Mesendoderm (in vitro differentiated cells): ENCODE measurements around the gene ANKRD27.
"Not testable (repeated sequence)": the region's sequence is repeated elsewhere in the genome, so short reads cannot be mapped to it uniquely, and the experiment has no call there.

Source experiments
- DNase-seq: peaks from one replicate; pipeline ENCODE4 v3.0.0; 2013
- H2AK5ac ChIP-seq: 2 replicates; pipeline ENCODE4 v1.6.1; 2013; ENCODE audit warnings: low read length, inconsistent platforms
- H2BK120ac ChIP-seq: 2 replicates; pipeline ENCODE4 v1.6.1; 2013; ENCODE audit warnings: low read depth, mild to moderate bottlenecking, low read length, moderate library complexity, mixed read lengths
- H2BK15ac ChIP-seq: replicated peaks from 2 replicates; pipeline ENCODE4 v1.6.1; 2013; ENCODE audit warnings: low read depth, mild to moderate bottlenecking, moderate library complexity
- H2BK5ac ChIP-seq: 2 replicates; pipeline ENCODE4 v1.6.1; 2013; ENCODE audit warnings: low read length, inconsistent platforms
- H3K18ac ChIP-seq: 2 replicates; pipeline ENCODE4 v1.6.1; 2013; ENCODE audit warnings: mild to moderate bottlenecking, low read length, mixed read lengths
- H3K23ac ChIP-seq: one replicate; pipeline ENCODE4 v1.6.1; 2013; ENCODE audit warnings: low read length
- H3K27ac ChIP-seq: 2 replicates; pipeline ENCODE4 v1.5.1; 2013; ENCODE audit warnings: low read depth, mild to moderate bottlenecking, inconsistent platforms, low read length, moderate library complexity
- H3K27me3 ChIP-seq: 2 replicates; pipeline ENCODE4 v1.6.1; 2013; ENCODE audit warnings: low read length, control low read depth, mild to moderate bottlenecking, inconsistent platforms; ENCODE audit not compliant: insufficient read depth, poor library complexity
- H3K36me3 ChIP-seq: 2 replicates; pipeline ENCODE4 v1.6.1; 2013; ENCODE audit warnings: low read length, inconsistent platforms; ENCODE audit not compliant: control insufficient read depth, insufficient read depth
- H3K4ac ChIP-seq: one replicate; pipeline ENCODE4 v1.6.1; 2013; ENCODE audit warnings: low read depth, mild to moderate bottlenecking, low read length, moderate library complexity
- H3K4me1 ChIP-seq: 2 replicates; pipeline ENCODE4 v1.6.1; 2013; ENCODE audit warnings: low read depth, low read length, inconsistent platforms; ENCODE audit not compliant: control insufficient read depth
- H3K4me2 ChIP-seq: 2 replicates; pipeline ENCODE4 v1.6.1; 2013; ENCODE audit warnings: low read length
- H3K4me3 ChIP-seq: 2 replicates; pipeline ENCODE4 v1.5.1; 2013; ENCODE audit warnings: mild to moderate bottlenecking, low read length
- H3K56ac ChIP-seq: one replicate; pipeline ENCODE4 v1.6.1; 2013; ENCODE audit warnings: low read length
- H3K79me1 ChIP-seq: 2 replicates; pipeline ENCODE4 v1.6.1; 2013; ENCODE audit warnings: low read length, inconsistent platforms
- H3K79me2 ChIP-seq: 2 replicates; pipeline ENCODE4 v1.6.1; 2013; ENCODE audit warnings: mild to moderate bottlenecking, low read length; ENCODE audit not compliant: control insufficient read depth, insufficient read depth
- H3K9ac ChIP-seq: 2 replicates; pipeline ENCODE4 v1.6.1; 2013; ENCODE audit warnings: low read length, inconsistent platforms
- H4K5ac ChIP-seq: one replicate; pipeline ENCODE4 v1.6.1; 2013; ENCODE audit warnings: low read length
- H4K8ac ChIP-seq: one replicate; pipeline ENCODE4 v1.6.1; 2013; ENCODE audit warnings: low read depth, mild to moderate bottlenecking, control low read depth, low read length, moderate library complexity
- WGBS: extraction: QIAGEN DNeasy Blood & Tissue Kit; methylation state at CpG from one replicate; pipeline ENCODE4 v1.1.7; 2013; ENCODE audit warnings: low lambda C conversion rate, missing lambda C conversion rate; ENCODE audit not compliant: insufficient coverage; ENCODE audit errors: extremely low coverage; 5-methylcytosine and 5-hydroxymethylcytosine counted together

ANKRD27 gene

GRCh38 chr19:32717496-32717895, 42.5 kb upstream of the ANKRD27 start:
- Histone ChIP-seq H3K9ac (no peak overlapping the region), H3K4me1 (no peaks in the 10 kb centered on the region), H3K56ac (no peak overlapping the region), H4K5ac (no peak overlapping the region), H3K23ac (no peak overlapping the region), H3K4ac (no peak overlapping the region), H2BK15ac (no peak overlapping the region), H3K27me3 (no peaks in the 10 kb centered on the region), H3K4me2 (no peak overlapping the region), H2AK5ac (no peak overlapping the region), H3K36me3 (no peaks in the 10 kb centered on the region), H3K79me1 (no peaks in the 10 kb centered on the region), H4K8ac (no peak overlapping the region), H3K27ac (no peak overlapping the region), H3K79me2 (no peaks in the 10 kb centered on the region), H2BK5ac (no peak overlapping the region), H3K4me3 (no peak overlapping the region), H2BK120ac (no peak overlapping the region), H3K18ac (no peak overlapping the region)
- DNase-seq, result no peak
- WGBS, result no CpG with 5 or more reads among the region's 5 CpGs

GRCh38 chr19:32716203-32716602, 41.2 kb upstream of the ANKRD27 start:
- no CpG with 5 or more reads among the region's 7 CpGs for WGBS

GRCh38 chr19:32711747-32712146, 36.8 kb upstream of the ANKRD27 start:
- Histone ChIP-seq H2BK15ac (no peak overlapping the region), H3K27ac (no peak overlapping the region), H3K4me2 (no peak overlapping the region), H3K36me3 (no peaks in the 10 kb centered on the region), H3K4me1 (no peaks in the 10 kb centered on the region), H3K4me3 (no peak overlapping the region), H3K79me2 (no peaks in the 10 kb centered on the region), H2BK120ac (no peak overlapping the region), H3K27me3 (no peaks in the 10 kb centered on the region), H3K9ac (no peak overlapping the region), H3K23ac (no peak overlapping the region), H3K79me1 (no peaks in the 10 kb centered on the region), H3K18ac (no peak overlapping the region), H3K4ac (no peak overlapping the region), H4K8ac (no peak overlapping the region), H4K5ac (no peak overlapping the region), H2BK5ac (no peak overlapping the region), H2AK5ac (no peak overlapping the region), H3K56ac (no peak overlapping the region)
- no CpG with 5 or more reads among the region's 6 CpGs for WGBS
- DNase-seq, result no peak

More at GRCh38 chr19:32716203-32716602, 41.2 kb upstream of the ANKRD27 start:
- not testable (repeated sequence) for H3K27ac ChIP-seq, H3K18ac ChIP-seq, H3K4me1 ChIP-seq, H2BK5ac ChIP-seq, H3K79me1 ChIP-seq, DNase-seq, H3K9ac ChIP-seq, H3K36me3 ChIP-seq, H2BK120ac ChIP-seq, H3K23ac ChIP-seq, H2BK15ac ChIP-seq, H3K4ac ChIP-seq, H3K27me3 ChIP-seq, H3K79me2 ChIP-seq, H3K56ac ChIP-seq, H2AK5ac ChIP-seq, H4K8ac ChIP-seq, H3K4me2 ChIP-seq, H4K5ac ChIP-seq, H3K4me3 ChIP-seq

- Histone ChIP-seq H4K5ac (no peak overlapping the region), H3K23ac (no peak overlapping the region), H3K4me2 (no peak overlapping the region), H3K36me3 (no peaks in the 10 kb centered on the region), H2BK15ac (no peak overlapping the region), H2BK120ac (no peak overlapping the region), H3K4ac (no peak overlapping the region), H3K9ac (no peak overlapping the region), H3K4me1 (no peaks in the 10 kb centered on the region), H3K56ac (no peak overlapping the region), H2BK5ac (no peak overlapping the region), H2AK5ac (no peak overlapping the region), H3K18ac (no peak overlapping the region), H3K27me3 (no peaks in the 10 kb centered on the region), H3K79me1 (no peaks in the 10 kb centered on the region), H3K4me3 (no peak overlapping the region), H3K27ac (no peak overlapping the region), H4K8ac (no peak overlapping the region), H3K79me2 (no peaks in the 10 kb centered on the region)
- WGBS, result no CpG with 5 or more reads among the region's 5 CpGs
- no peak for DNase-seq
Measured at GRCh38 chr19:32709032-32709431, 34.1 kb upstream of the ANKRD27 start.

- WGBS, result no CpG with 5 or more reads among the region's 3 CpGs
- Histone ChIP-seq H3K56ac (no peak overlapping the region), H3K79me1 (no peaks in the 10 kb centered on the region), H3K27me3 (no peaks in the 10 kb centered on the region), H2AK5ac (no peak overlapping the region), H3K4me1 (no peaks in the 10 kb centered on the region), H3K4ac (no peak overlapping the region), H3K9ac (no peak overlapping the region), H4K8ac (no peak overlapping the region), H3K4me3 (no peak overlapping the region), H3K23ac (no peak overlapping the region), H2BK5ac (no peak overlapping the region), H3K79me2 (no peaks in the 10 kb centered on the region), H4K5ac (no peak overlapping the region), H3K36me3 (no peaks in the 10 kb centered on the region), H2BK120ac (no peak overlapping the region), H2BK15ac (no peak overlapping the region), H3K27ac (no peak overlapping the region), H3K18ac (no peak overlapping the region), H3K4me2 (no peak overlapping the region)
- DNase-seq, result no peak
Measured at GRCh38 chr19:32708457-32708856, 33.5 kb upstream of the ANKRD27 start.

GRCh38 chr19:32704006-32704405, 29.0 kb upstream of the ANKRD27 start:
- not testable (repeated sequence) for H3K4me3 ChIP-seq, H3K27ac ChIP-seq, H3K36me3 ChIP-seq, H3K9ac ChIP-seq, H3K4me1 ChIP-seq, H2BK120ac ChIP-seq, H3K56ac ChIP-seq, H3K27me3 ChIP-seq, H2BK15ac ChIP-seq, DNase-seq, H2BK5ac ChIP-seq, H3K79me2 ChIP-seq, H3K4me2 ChIP-seq, H2AK5ac ChIP-seq, H3K23ac ChIP-seq, H4K8ac ChIP-seq, H3K18ac ChIP-seq, H3K4ac ChIP-seq, H4K5ac ChIP-seq, H3K79me1 ChIP-seq
- no CpG with 5 or more reads among the region's 2 CpGs for WGBS
